Activated T-cell treated with anti-CD3 and anti-CD28 coated beads, Interleukin-2, amount 50 U/mL, for 72 hours (primary cell): ENCODE results near the gene ARHGEF10L. TPM values are rescaled to one million over a fixed set of nuclear protein-coding genes. Genes with fewer than 3 reads are reported as not detected.
A peak's percentile ranks its signal among the peaks of the same experiment; 100 is the strongest.

Source experiments
- ATAC-seq, 2 donors: fragments of 150-1000 bp; cut with Tn5 transposase; replicated peaks in 1 of 2; 2 replicates each; pipeline ENCODE4 v1.10.0; 2021; ENCODE audit warnings: moderate library complexity in 2 of 2, mild to moderate bottlenecking in 1 of 2
- DNase-seq, 2 donors: peaks; one replicate each; pipeline ENCODE4 v3.0.0; 2021 to 2022; ENCODE audit warnings: mixed read lengths in 1 of 2
- H3K27ac Mint-ChIP-seq: one replicate; pipeline ENCODE4 v1.8.0; 2022; ENCODE audit warnings: mild to moderate bottlenecking, moderate library complexity, mixed read lengths
- H3K27me3 Mint-ChIP-seq: one replicate; pipeline ENCODE4 v1.8.0; 2022; ENCODE audit warnings: low read depth, mixed read lengths
- H3K36me3 Mint-ChIP-seq, 2 donors: one replicate each; pipeline ENCODE4 v1.8.0; 2022; ENCODE audit warnings: mixed read lengths in 2 of 2, mild to moderate bottlenecking in 1 of 2; ENCODE audit not compliant: insufficient read depth in 2 of 2
- H3K4me1 Mint-ChIP-seq: one replicate; pipeline ENCODE4 v1.8.0; 2022; ENCODE audit warnings: low read depth, mixed read lengths
- H3K4me3 Mint-ChIP-seq, 2 donors: one replicate each; pipeline ENCODE4 v1.8.0; 2022; ENCODE audit warnings: mild to moderate bottlenecking in 2 of 2, mixed read lengths in 2 of 2, moderate library complexity in 2 of 2
- H3K9me3 Mint-ChIP-seq, 2 donors: one replicate each; pipeline ENCODE4 v1.8.0; 2022; ENCODE audit warnings: mixed read lengths in 2 of 2
- total RNA-seq, 2 donors: library from RNA; stranded (reverse); gene quantifications; one replicate each; pipeline ENCODE4 v1.2.3, GENCODE V29; 2022

Gene ARHGEF10L
- total RNA-seq, 2 donors from 2014 or later, result not detected

- Mint-ChIP-seq H3K9me3 (no peaks in the 10 kb centered on the region), H3K4me1 (no peaks in the 10 kb centered on the region), H3K27me3 (no peaks in the 10 kb centered on the region), H3K4me3 (no peak overlapping the region), H3K36me3 (no peaks in the 10 kb centered on the region), H3K27ac (no peak overlapping the region)
- DNase-seq, result no peak
- no peak for ATAC-seq
These were observed 34.1 kb downstream of the ARHGEF10L start for GRCh38 chr1:17573518-17574041.

GRCh38 chr1:17574516-17574915 is 35.0 kb downstream of the ARHGEF10L start:
- no peak overlapping the region for H3K27ac Mint-ChIP-seq
- H3K4me1 Mint-ChIP-seq, result no peaks in the 10 kb centered on the region
- no peak for ATAC-seq
- no peaks in the 10 kb centered on the region for H3K9me3 Mint-ChIP-seq
- no peaks in the 10 kb centered on the region for H3K36me3 Mint-ChIP-seq
- H3K27me3 Mint-ChIP-seq, result no peaks in the 10 kb centered on the region
- H3K4me3 Mint-ChIP-seq, result no peak overlapping the region
- no peak for DNase-seq

- no peak for DNase-seq
- no peak for ATAC-seq
- Mint-ChIP-seq H3K27ac (no peak overlapping the region), H3K27me3 (no peaks in the 10 kb centered on the region), H3K9me3 (no peaks in the 10 kb centered on the region), H3K36me3 (no peaks in the 10 kb centered on the region), H3K4me1 (no peaks in the 10 kb centered on the region), H3K4me3 (no peak overlapping the region)
These were observed 36.5 kb downstream of the ARHGEF10L start for GRCh38 chr1:17575797-17576518.

GRCh38 chr1:17576519-17576853 is 37.0 kb downstream of the ARHGEF10L start:
- Mint-ChIP-seq H3K9me3 (no peaks in the 10 kb centered on the region), H3K4me1 (no peaks in the 10 kb centered on the region), H3K4me3 (no peak overlapping the region), H3K27ac (no peak overlapping the region), H3K36me3 (no peaks in the 10 kb centered on the region), H3K27me3 (no peaks in the 10 kb centered on the region)
- ATAC-seq (no peak), DNase-seq (no peak)

- H3K9me3 Mint-ChIP-seq, result no peaks in the 10 kb centered on the region
- no peaks in the 10 kb centered on the region for H3K27me3 Mint-ChIP-seq
- no peaks in the 10 kb centered on the region for H3K4me1 Mint-ChIP-seq
- H3K36me3 Mint-ChIP-seq, result no peaks in the 10 kb centered on the region
- ATAC-seq (no peak), DNase-seq (no peak)
- no peak overlapping the region for H3K4me3 Mint-ChIP-seq
- H3K27ac Mint-ChIP-seq, result no peak overlapping the region
These were observed 38.4 kb downstream of the ARHGEF10L start for GRCh38 chr1:17577907-17578297.

GRCh38 chr1:17579951-17580939 is 40.7 kb downstream of the ARHGEF10L start:
- H3K36me3 Mint-ChIP-seq, result no peaks in the 10 kb centered on the region

GRCh38 chr1:17581389-17582123 is 42.1 kb downstream of the ARHGEF10L start:
- Mint-ChIP-seq H3K4me1 (no peaks in the 10 kb centered on the region), H3K36me3 (no peaks in the 10 kb centered on the region), H3K27ac (no peak overlapping the region), H3K9me3 (no peaks in the 10 kb centered on the region), H3K27me3 (no peaks in the 10 kb centered on the region), H3K4me3 (no peak overlapping the region)
- no peak for DNase-seq
- peak; percentile 20 to 41 for ATAC-seq

More at GRCh38 chr1:17579951-17580939, 40.7 kb downstream of the ARHGEF10L start:
- no peaks in the 10 kb centered on the region for H3K4me1 Mint-ChIP-seq
- H3K27ac Mint-ChIP-seq, result no peak overlapping the region
- H3K9me3 Mint-ChIP-seq, result no peaks in the 10 kb centered on the region
- DNase-seq (no peak), ATAC-seq (no peak)
- no peak overlapping the region for H3K4me3 Mint-ChIP-seq
- no peaks in the 10 kb centered on the region for H3K27me3 Mint-ChIP-seq

GRCh38 chr1:17582124-17582774 is 42.8 kb downstream of the ARHGEF10L start:
- no peaks in the 10 kb centered on the region for H3K36me3 Mint-ChIP-seq
- no peak for DNase-seq
- H3K27me3 Mint-ChIP-seq, result no peaks in the 10 kb centered on the region
- H3K27ac Mint-ChIP-seq, result no peak overlapping the region
- no peak overlapping the region for H3K4me3 Mint-ChIP-seq
- ATAC-seq, result no peak
- H3K9me3 Mint-ChIP-seq, result no peaks in the 10 kb centered on the region
- H3K4me1 Mint-ChIP-seq, result no peaks in the 10 kb centered on the region

- no peaks in the 10 kb centered on the region for H3K4me1 Mint-ChIP-seq
- no peak overlapping the region for H3K4me3 Mint-ChIP-seq
- no peak overlapping the region for H3K27ac Mint-ChIP-seq
- no peak for DNase-seq
- H3K27me3 Mint-ChIP-seq, result no peaks in the 10 kb centered on the region
- no peaks in the 10 kb centered on the region for H3K9me3 Mint-ChIP-seq
- ATAC-seq, result no peak
- H3K36me3 Mint-ChIP-seq, result no peaks in the 10 kb centered on the region
These were observed 45.0 kb downstream of the ARHGEF10L start for GRCh38 chr1:17584539-17584938.

- ATAC-seq (no peak), DNase-seq (no peak)
- Mint-ChIP-seq H3K9me3 (no peaks in the 10 kb centered on the region), H3K36me3 (no peaks in the 10 kb centered on the region), H3K4me3 (no peak overlapping the region), H3K27ac (no peak overlapping the region), H3K4me1 (no peaks in the 10 kb centered on the region), H3K27me3 (no peaks in the 10 kb centered on the region)
These were observed 45.9 kb downstream of the ARHGEF10L start for GRCh38 chr1:17585266-17585987.

- DNase-seq (no peak), ATAC-seq (no peak)
- H3K4me3 Mint-ChIP-seq, result no peak overlapping the region
- no peaks in the 10 kb centered on the region for H3K27me3 Mint-ChIP-seq
- no peaks in the 10 kb centered on the region for H3K36me3 Mint-ChIP-seq
- no peak overlapping the region for H3K27ac Mint-ChIP-seq
- H3K9me3 Mint-ChIP-seq, result no peaks in the 10 kb centered on the region
- H3K4me1 Mint-ChIP-seq, result no peaks in the 10 kb centered on the region
These were observed 46.9 kb downstream of the ARHGEF10L start for GRCh38 chr1:17586172-17586964.
